CD4-positive, alpha-beta T cell (primary cell): Measurements from ENCODE around the gene OR13C2. TPM values are rescaled to one million over a fixed set of nuclear protein-coding genes. Genes with fewer than 3 reads are reported as not detected.

Experiments
- ATAC-seq: fragments of 200-7000 bp; cut with Tn5 transposase; one replicate; pipeline ENCODE4 v1.10.0; 2022; ENCODE audit warnings: mild to moderate bottlenecking; ENCODE audit not compliant: poor library complexity
- CTCF ChIA-PET: fragments of 350-600 bp; sonication (Branson Sonifier 250); formaldehyde crosslinking; loops from one replicate; lab custom pipeline; 2021; ENCODE audit warnings: antibody characterized with exemption, inconsistent platforms; lab: Charles Lee
- POLR2A ChIA-PET: fragments of 350-600 bp; sonication (Branson Sonifier 250); formaldehyde crosslinking; loops from one replicate; lab custom pipeline; 2021; ENCODE audit warnings: antibody characterized with exemption, inconsistent platforms; lab: Charles Lee
- DNase-seq, 14 experiments: peaks; one replicate each; pipeline ENCODE4 v3.0.0-alpha.2; 2013 to 2020; ENCODE audit warnings: mixed read lengths in 2 of 14
- H3K27ac ChIP-seq, 2 donors: one replicate each; pipeline versions ENCODE4 v1.5.1 to v1.7.0; 2013; ENCODE audit warnings: low read length in 2 of 2, low read depth in 1 of 2, mild to moderate bottlenecking in 1 of 2
- H3K27me3 ChIP-seq, 2 experiments: 1 replicate in 1 of 2; 2 replicates in 1 of 2; pipeline versions ENCODE4 v1.6.1 to v1.7.0; 2013; ENCODE audit warnings: low read length in 2 of 2, control low read depth in 1 of 2, mild to moderate bottlenecking in 1 of 2, moderate library complexity in 1 of 2; ENCODE audit not compliant: insufficient read depth in 2 of 2, control insufficient read depth in 1 of 2
- H3K36me3 ChIP-seq: one replicate; pipeline ENCODE4 v1.6.1; 2013; ENCODE audit warnings: low read length, control low read depth; ENCODE audit not compliant: insufficient read depth
- H3K4me1 ChIP-seq: one replicate; pipeline ENCODE4 v1.6.1; 2013; ENCODE audit warnings: low read length, control low read depth; ENCODE audit not compliant: insufficient read depth
- H3K4me3 ChIP-seq: one replicate; pipeline ENCODE4 v1.5.1; 2013; ENCODE audit warnings: mild to moderate bottlenecking, low read length, moderate library complexity
- H3K9me3 ChIP-seq, 2 experiments: 1 replicate in 1 of 2; 2 replicates in 1 of 2; pipeline versions ENCODE4 v1.6.1 to v1.7.0; 2013; ENCODE audit warnings: low read length in 2 of 2, mild to moderate bottlenecking in 2 of 2, control low read depth in 1 of 2, moderate library complexity in 1 of 2; ENCODE audit not compliant: control insufficient read depth in 1 of 2, insufficient read depth in 1 of 2
- H3K27ac Mint-ChIP-seq: one replicate; pipeline ENCODE4 v1.8.0; 2020; ENCODE audit warnings: mixed read lengths
- H3K27me3 Mint-ChIP-seq: one replicate; pipeline ENCODE4 v1.8.0; 2021; ENCODE audit warnings: mixed read lengths
- H3K36me3 Mint-ChIP-seq: one replicate; pipeline ENCODE4 v1.8.0; 2021; ENCODE audit warnings: low read depth, mixed read lengths
- H3K4me1 Mint-ChIP-seq: one replicate; pipeline ENCODE4 v1.8.0; 2021; ENCODE audit warnings: low read depth, mixed read lengths
- H3K4me3 Mint-ChIP-seq: one replicate; pipeline ENCODE4 v1.8.0; 2020; ENCODE audit warnings: mild to moderate bottlenecking, mixed read lengths
- H3K9me3 Mint-ChIP-seq: one replicate; pipeline ENCODE4 v1.8.0; 2020; ENCODE audit warnings: mixed read lengths
- intact Hi-C, 2 experiments: fragments of 100-400 bp; cut with DNase I in 1 of 2; cut with micrococcal nuclease in 1 of 2; formaldehyde crosslinking; loops; one replicate each; pipeline versions ENCODE4 v1.15.1 to v1.9.0; 2023 to 2025; cut with DNase I, micrococcal nuclease
- total RNA-seq, 174 experiments: library from RNA in 2 of 174; stranded (reverse) in 2 of 174; gene quantifications; one replicate each; pipeline ENCODE4 v1.2.3 and lab custom pipeline; 2021 to 2026
- TF ChIP-seq, protein P1 (sequence below): fragments of 200-600 bp; IDR thresholded peaks from one replicate; pipeline ENCODE4 v1.8.0; 2022; ENCODE audit warnings: antibody characterized with exemption, mild to moderate bottlenecking

The OR13C2 gene
- total RNA-seq, 2 experiments from 2014 or later: not detected

DNA sequence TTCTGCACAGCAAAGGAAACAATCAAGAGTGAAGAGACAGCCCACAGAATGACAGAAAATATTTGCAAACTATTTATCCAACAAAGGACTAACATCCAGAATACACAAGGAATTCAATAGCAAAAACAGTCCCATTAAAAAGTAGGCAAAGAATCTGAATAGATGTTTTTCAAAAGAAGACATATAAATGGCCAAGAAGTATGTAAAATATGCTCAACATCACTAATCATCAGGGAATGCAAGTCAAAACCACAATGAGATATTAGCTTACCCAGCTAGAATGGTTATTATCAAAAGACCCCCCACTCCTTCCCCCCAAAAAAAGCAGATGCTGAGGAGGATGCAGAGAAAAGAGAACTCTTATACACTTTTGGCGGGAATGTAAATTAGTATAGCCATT lies 49.9 kb downstream of the OR13C2 start:
- H3K27ac ChIP-seq: no peak overlapping the region
- intact Hi-C loops: no loop called here
- H3K36me3 Mint-ChIP-seq: no peaks in the 10 kb centered on the region
- no peaks in the 10 kb centered on the region for H3K36me3 ChIP-seq
- no peak overlapping the region for H3K27ac Mint-ChIP-seq
- H3K9me3 ChIP-seq: peaks cover 0 to 8% of the 10 kb centered on the region in 2 experiments
- H3K9me3 Mint-ChIP-seq: no peaks in the 10 kb centered on the region
- CTCF ChIA-PET: no interaction called here
- H3K4me3 ChIP-seq: no peak overlapping the region
- ATAC-seq (no peak), DNase-seq (no peak)
- H3K4me1 Mint-ChIP-seq: no peaks in the 10 kb centered on the region
- no peaks in the 10 kb centered on the region for H3K27me3 Mint-ChIP-seq
- TF ChIP-seq, protein P1, sequence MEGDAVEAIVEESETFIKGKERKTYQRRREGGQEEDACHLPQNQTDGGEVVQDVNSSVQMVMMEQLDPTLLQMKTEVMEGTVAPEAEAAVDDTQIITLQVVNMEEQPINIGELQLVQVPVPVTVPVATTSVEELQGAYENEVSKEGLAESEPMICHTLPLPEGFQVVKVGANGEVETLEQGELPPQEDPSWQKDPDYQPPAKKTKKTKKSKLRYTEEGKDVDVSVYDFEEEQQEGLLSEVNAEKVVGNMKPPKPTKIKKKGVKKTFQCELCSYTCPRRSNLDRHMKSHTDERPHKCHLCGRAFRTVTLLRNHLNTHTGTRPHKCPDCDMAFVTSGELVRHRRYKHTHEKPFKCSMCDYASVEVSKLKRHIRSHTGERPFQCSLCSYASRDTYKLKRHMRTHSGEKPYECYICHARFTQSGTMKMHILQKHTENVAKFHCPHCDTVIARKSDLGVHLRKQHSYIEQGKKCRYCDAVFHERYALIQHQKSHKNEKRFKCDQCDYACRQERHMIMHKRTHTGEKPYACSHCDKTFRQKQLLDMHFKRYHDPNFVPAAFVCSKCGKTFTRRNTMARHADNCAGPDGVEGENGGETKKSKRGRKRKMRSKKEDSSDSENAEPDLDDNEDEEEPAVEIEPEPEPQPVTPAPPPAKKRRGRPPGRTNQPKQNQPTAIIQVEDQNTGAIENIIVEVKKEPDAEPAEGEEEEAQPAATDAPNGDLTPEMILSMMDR: no peak
- H3K27me3 ChIP-seq: no peaks in the 10 kb centered on the region
- POLR2A ChIA-PET: no interaction called here
- no peak overlapping the region for H3K4me3 Mint-ChIP-seq
- H3K4me1 ChIP-seq: no peaks in the 10 kb centered on the region

Other genes with a start within 250 kb of the OR13C2 start
- not detected for gene OR13F1, start 101.4 kb downstream of the OR13C2 start, total RNA-seq
- gene OR13C4, start 78.4 kb downstream of the OR13C2 start, total RNA-seq: not detected
- gene OR13C3, start 68.8 kb downstream of the OR13C2 start, total RNA-seq: not detected
- gene OR13C8, start 36.5 kb downstream of the OR13C2 start, total RNA-seq: not detected
- gene OR13C5, start 6.2 kb downstream of the OR13C2 start, total RNA-seq: not detected
- gene OR13C9, start 12.6 kb upstream of the OR13C2 start, total RNA-seq: not detected
- not detected for gene OR13D1, start 88.9 kb upstream of the OR13C2 start, total RNA-seq
- gene NIPSNAP3A, start 142.1 kb upstream of the OR13C2 start, total RNA-seq: 10 to 100 TPM in 1 of 2 experiments, 1 to 10 TPM in 1; 9.0 to 10.6 TPM
- 1 to 10 TPM; 1.2 to 1.4 TPM for gene NIPSNAP3B, start 158.5 kb upstream of the OR13C2 start, total RNA-seq